SH-SY5Y (cell line): ENCODE measurements around the gene RARRES2.

ENCODE experiments used
- GATA2 ChIP-seq: IDR thresholded peaks from 2 replicates; pipeline ENCODE4 v1.6.1; 2011; ENCODE audit warnings: mild to moderate bottlenecking, low read depth, low read length
- GATA3 ChIP-seq: IDR thresholded peaks from 2 replicates; pipeline ENCODE4 v1.6.1; 2011; ENCODE audit warnings: low read depth, mild to moderate bottlenecking, low read length, moderate library complexity

DNA sequence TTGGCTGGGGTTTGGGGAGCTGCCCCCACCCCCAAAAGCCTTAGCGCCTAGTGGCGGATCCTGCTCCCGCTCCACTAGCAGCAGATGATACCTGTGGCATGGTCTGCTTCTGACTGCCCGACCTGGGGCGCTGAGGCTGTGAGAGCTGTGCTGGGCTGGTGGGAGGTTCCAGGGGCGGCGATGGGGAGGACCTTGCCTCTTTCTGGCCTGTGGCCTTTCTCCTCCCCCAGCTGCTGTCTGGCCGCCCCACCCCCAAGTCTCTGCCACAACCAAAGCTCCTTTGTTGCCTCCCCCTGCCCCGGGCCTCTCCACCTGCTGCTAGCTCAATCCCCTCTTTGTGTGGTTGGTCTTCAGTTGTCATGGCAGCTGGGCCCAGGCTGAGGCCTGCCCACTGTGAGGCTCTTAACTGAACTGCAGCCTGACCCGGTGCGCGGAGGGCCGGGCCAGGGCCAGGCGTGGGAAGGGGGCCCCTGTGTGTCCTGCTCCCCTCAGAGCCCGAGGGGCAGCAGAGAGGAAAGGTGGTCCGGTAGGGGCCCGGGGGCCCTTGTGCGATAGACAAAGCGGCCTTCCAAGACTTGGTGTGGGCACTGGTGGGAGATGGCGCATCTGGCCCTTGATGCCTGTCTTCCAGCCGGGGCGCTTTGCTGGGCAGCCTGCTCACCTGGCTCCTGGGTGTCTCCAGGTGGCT is 42.4 kb upstream of the RARRES2 start:
- no peak for TF ChIP-seq GATA3
- TF ChIP-seq GATA2 = no peak
